ENCODE results near the gene TMA7B. TPM values are rescaled to one million over a fixed set of nuclear protein-coding genes. Genes with fewer than 3 reads are reported as not detected.

The TMA7B gene
- total RNA-seq, 1 experiment from 2014 or later, result not detected

- DNase-seq, result peak; percentile 52
- CTCF ChIA-PET, result interaction anchor here (0.6 kb wide), 1 partner anchor 77 kb away, joined by 8 read pairs; no protein-coding TSS in a partner anchor
- no peaks in the 10 kb centered on the region for H3K36me3 ChIP-seq (ENCODE audit: low read depth, low read length)
- no peak overlapping the region for H3K9ac ChIP-seq (ENCODE audit: low read length)
- intact Hi-C loops (cut with micrococcal nuclease), result no loop called here
- H3F3A ChIP-seq (ENCODE audit: low read length, unreplicated experiment), result no peaks in the 10 kb centered on the region
- no peak overlapping the region for H2AFZ ChIP-seq (ENCODE audit: low read length)
- BruUV-seq (replicated peaks), result no TSS peak
- H4K20me1 ChIP-seq (ENCODE audit: low read length), result no peaks in the 10 kb centered on the region
- H3K9me3 ChIP-seq (ENCODE audit: low read length), result no peaks in the 10 kb centered on the region
- POLR2A ChIA-PET (ENCODE audit: unreplicated experiment), result no interaction called here
- peaks cover 63% of the 10 kb centered on the region for H3K27me3 ChIP-seq (ENCODE audit: low read length)
- H3K4me2 ChIP-seq (ENCODE audit: low read length), result no peak overlapping the region
- H3K27ac ChIP-seq (ENCODE audit: low read length), result no peak overlapping the region
- H3K4me3 ChIP-seq (ENCODE audit: low read length), result no peak overlapping the region
- no peaks in the 10 kb centered on the region for H3K4me1 ChIP-seq (ENCODE audit: insufficient read depth, low read length)
- TF ChIP-seq EZH2phosphoT487 (IDR thresholded peaks at IDR 0.05; ENCODE audit: borderline replicate concordance, low read length) (no peak), CTCF (conservative IDR thresholded peaks at IDR 0.05; ENCODE audit: low read depth, low read length) (peak; percentile 69)
- no peak for ATAC-seq
- H3K9me2 ChIP-seq (replicated peaks; ENCODE audit: low read length), result no peaks in the 10 kb centered on the region
- H3K79me2 ChIP-seq (ENCODE audit: low read length), result no peaks in the 10 kb centered on the region
Observed at GRCh38 chr22:39932918-39933649, 27.1 kb upstream of the TMA7B start.

GRCh38 chr22:39933741-39934140 lies 26.5 kb upstream of the TMA7B start:
- H2AFZ ChIP-seq (ENCODE audit: low read length), result no peak overlapping the region
- H3K9me3 ChIP-seq (ENCODE audit: low read length), result no peaks in the 10 kb centered on the region
- H3K79me2 ChIP-seq (ENCODE audit: low read length), result no peaks in the 10 kb centered on the region
- TF ChIP-seq EZH2phosphoT487 (IDR thresholded peaks at IDR 0.05; ENCODE audit: borderline replicate concordance, low read length) (no peak), EZH2 (IDR thresholded peaks at IDR 0.05; ENCODE audit: low read length, unreplicated experiment) (no peak), CTCF (conservative IDR thresholded peaks at IDR 0.05; ENCODE audit: low read depth, low read length) (no peak)
- H3K4me1 ChIP-seq (ENCODE audit: insufficient read depth, low read length), result no peaks in the 10 kb centered on the region
- no peak overlapping the region for H3K4me2 ChIP-seq (ENCODE audit: low read length)
- no peak overlapping the region for H3K4me3 ChIP-seq (ENCODE audit: low read length)
- no peak overlapping the region for H3K9ac ChIP-seq (ENCODE audit: low read length)
- no peaks in the 10 kb centered on the region for H3F3A ChIP-seq (ENCODE audit: low read length, unreplicated experiment)
- no peak for DNase-seq
- no peaks in the 10 kb centered on the region for H4K20me1 ChIP-seq (ENCODE audit: low read length)
- intact Hi-C loops (cut with micrococcal nuclease), result no loop called here
- POLR2A ChIA-PET (ENCODE audit: unreplicated experiment), result interaction anchor here (0.5 kb wide), 1 partner anchor 385 kb away, joined by 9 read pairs; no protein-coding TSS in a partner anchor
- H3K27ac ChIP-seq (ENCODE audit: low read length), result no peak overlapping the region
- no TSS peak for BruUV-seq (replicated peaks)
- no peaks in the 10 kb centered on the region for H3K36me3 ChIP-seq (ENCODE audit: low read depth, low read length)
- CTCF ChIA-PET, result no interaction called here
- ATAC-seq, result no peak
- H3K9me2 ChIP-seq (replicated peaks; ENCODE audit: low read length), result no peaks in the 10 kb centered on the region
- H3K27me3 ChIP-seq (ENCODE audit: low read length), result peaks cover 65% of the 10 kb centered on the region

GRCh38 chr22:39935116-39935515 lies 25.1 kb upstream of the TMA7B start:
- no peak for TF ChIP-seq EZH2phosphoT487 (IDR thresholded peaks at IDR 0.05; ENCODE audit: borderline replicate concordance, low read length)
- no peak for TF ChIP-seq EZH2 (IDR thresholded peaks at IDR 0.05; ENCODE audit: low read length, unreplicated experiment)
- no peak for TF ChIP-seq CTCF (conservative IDR thresholded peaks at IDR 0.05; ENCODE audit: low read depth, low read length)
- Histone ChIP-seq H3K9me3 (ENCODE audit: low read length) (no peaks in the 10 kb centered on the region), H3K4me2 (ENCODE audit: low read length) (no peak overlapping the region), H3K4me1 (ENCODE audit: insufficient read depth, low read length) (no peaks in the 10 kb centered on the region), H2AFZ (ENCODE audit: low read length) (no peak overlapping the region), H3F3A (ENCODE audit: low read length, unreplicated experiment) (no peaks in the 10 kb centered on the region), H3K4me3 (ENCODE audit: low read length) (no peak overlapping the region), H3K9ac (ENCODE audit: low read length) (no peak overlapping the region), H3K36me3 (ENCODE audit: low read depth, low read length) (no peaks in the 10 kb centered on the region), H4K20me1 (ENCODE audit: low read length) (no peaks in the 10 kb centered on the region), H3K9me2 (replicated peaks; ENCODE audit: low read length) (no peaks in the 10 kb centered on the region), H3K27ac (ENCODE audit: low read length) (no peak overlapping the region), H3K79me2 (ENCODE audit: low read length) (no peaks in the 10 kb centered on the region), H3K27me3 (ENCODE audit: low read length) (peaks cover 65% of the 10 kb centered on the region)
- intact Hi-C loops (cut with micrococcal nuclease), result no loop called here
- ChIA-PET CTCF (interaction anchor here (0.7 kb wide), 1 partner anchor 401 kb away, joined by 3 read pairs; no protein-coding TSS in a partner anchor), POLR2A (ENCODE audit: unreplicated experiment) (no interaction called here)
- ATAC-seq (no peak), DNase-seq (no peak)
- no TSS peak for BruUV-seq (replicated peaks)
